ENCODE measurements around the gene MKX.

GRCh38 chr10:27709304-27709703 lies 36.3 kb downstream of the MKX start:
- TF ChIP-seq EP300 (IDR thresholded peaks at IDR 0.05) (no peak), POLR2A (IDR thresholded peaks at IDR 0.05; ENCODE audit: low read depth) (no peak), CTCF (IDR thresholded peaks at IDR 0.05) (no peak), POLR2AphosphoS5 (IDR thresholded peaks at IDR 0.05) (no peak)

All from esophagus muscularis mucosa (tissue), 4 donors.